ENCODE data around the gene QARS1. TPM values are rescaled to one million over a fixed set of nuclear protein-coding genes. Genes with fewer than 3 reads are reported as not detected.

The QARS1 gene
- total RNA-seq, 1 experiment from 2014 or later = 186 TPM

- no TSS peak for BruUV-seq (replicated peaks)
- H3K36me3 ChIP-seq (ENCODE audit: insufficient read depth, low read length, poor library complexity, severe bottlenecking) = peaks cover 30% of the 10 kb centered on the region
- POLR2A ChIA-PET (ENCODE audit: low non-redundant PET) = no interaction called here
Measured at GRCh38 chr3:49111347-49111746, 6.8 kb upstream of the QARS1 start.

GRCh38 chr3:49110780-49111179 is 6.2 kb upstream of the QARS1 start:
- POLR2A ChIA-PET (ENCODE audit: low non-redundant PET) = no interaction called here
- Histone ChIP-seq H3K36me3 (ENCODE audit: insufficient read depth, low read length, poor library complexity, severe bottlenecking) (peaks cover 26% of the 10 kb centered on the region), H3K27ac (ENCODE audit: low read depth, low read length, poor library complexity, severe bottlenecking) (no peak overlapping the region), H3K9me3 (ENCODE audit: low read depth, low read length, poor library complexity, severe bottlenecking) (no peaks in the 10 kb centered on the region), H3K4me3 (ENCODE audit: low read depth, low read length, poor library complexity, severe bottlenecking) (no peak overlapping the region), H3K4me1 (ENCODE audit: insufficient read depth, low read length, poor library complexity, severe bottlenecking) (no peaks in the 10 kb centered on the region), H3K27me3 (replicated peaks; ENCODE audit: insufficient read depth, low read depth, low read length, poor library complexity) (no peaks in the 10 kb centered on the region)
- CTCF ChIA-PET = no interaction called here
- intact Hi-C loops (cut with micrococcal nuclease; ENCODE audit: unreplicated experiment) = no loop called here
- TF ChIP-seq CTCF (conservative IDR thresholded peaks at IDR 0.05; ENCODE audit: low read depth, low read length) = no peak
- no peak for DNase-seq (ENCODE audit: low spot score)
- no TSS peak for BruUV-seq (replicated peaks)

More at GRCh38 chr3:49111347-49111746, 6.8 kb upstream of the QARS1 start:
- Histone ChIP-seq H3K27me3 (replicated peaks; ENCODE audit: insufficient read depth, low read depth, low read length, poor library complexity) (no peaks in the 10 kb centered on the region), H3K4me1 (ENCODE audit: insufficient read depth, low read length, poor library complexity, severe bottlenecking) (no peaks in the 10 kb centered on the region), H3K27ac (ENCODE audit: low read depth, low read length, poor library complexity, severe bottlenecking) (no peak overlapping the region), H3K9me3 (ENCODE audit: low read depth, low read length, poor library complexity, severe bottlenecking) (no peaks in the 10 kb centered on the region), H3K4me3 (ENCODE audit: low read depth, low read length, poor library complexity, severe bottlenecking) (no peak overlapping the region)
- CTCF ChIA-PET = no interaction called here
- intact Hi-C loops (cut with micrococcal nuclease; ENCODE audit: unreplicated experiment) = no loop called here
- DNase-seq (ENCODE audit: low spot score) = no peak
- TF ChIP-seq EZH2 (IDR thresholded peaks at IDR 0.05; ENCODE audit: borderline replicate concordance, low read depth, low read length, poor library complexity, severe bottlenecking) = no peak
- no peak for TF ChIP-seq CTCF (conservative IDR thresholded peaks at IDR 0.05; ENCODE audit: low read depth, low read length)

- TF ChIP-seq EZH2 (IDR thresholded peaks at IDR 0.05; ENCODE audit: borderline replicate concordance, low read depth, low read length, poor library complexity, severe bottlenecking) (no peak), CTCF (conservative IDR thresholded peaks at IDR 0.05; ENCODE audit: low read depth, low read length) (no peak)
- Histone ChIP-seq H3K4me1 (ENCODE audit: insufficient read depth, low read length, poor library complexity, severe bottlenecking) (peaks cover 6% of the 10 kb centered on the region), H3K27me3 (replicated peaks; ENCODE audit: insufficient read depth, low read depth, low read length, poor library complexity) (no peaks in the 10 kb centered on the region), H3K27ac (ENCODE audit: low read depth, low read length, poor library complexity, severe bottlenecking) (no peak overlapping the region), H3K4me3 (ENCODE audit: low read depth, low read length, poor library complexity, severe bottlenecking) (no peak overlapping the region), H3K9me3 (ENCODE audit: low read depth, low read length, poor library complexity, severe bottlenecking) (no peaks in the 10 kb centered on the region), H3K36me3 (ENCODE audit: insufficient read depth, low read length, poor library complexity, severe bottlenecking) (peaks cover 11% of the 10 kb centered on the region)
- POLR2A ChIA-PET (ENCODE audit: low non-redundant PET) = no interaction called here
- DNase-seq (ENCODE audit: low spot score) = no peak
- CTCF ChIA-PET = no interaction called here
- intact Hi-C loops (cut with micrococcal nuclease; ENCODE audit: unreplicated experiment) = no loop called here
- no TSS peak for BruUV-seq (replicated peaks)
Measured at GRCh38 chr3:49108346-49108745, 3.8 kb upstream of the QARS1 start.

Data from A673 (cell line).